IMR-90 (cell line): ENCODE results near the gene LCE2C. TPM values are rescaled to one million over a fixed set of nuclear protein-coding genes. Genes with fewer than 3 reads are reported as not detected.

Experiments used
- ATAC-seq: fragments of 200-7000 bp; cut with Tn5 transposase; 2 replicates; pipeline ENCODE4 v1.9.1; 2020; ENCODE audit warnings: low read depth, mild to moderate bottlenecking, moderate library complexity
- BruUV-seq: library from RNA; stranded (reverse); fragments of 400-500 nt; replicated peaks from 2 replicates; lab custom pipeline; 2021; lab: Mats Ljungman, UMichigan
- CTCF ChIA-PET: fragments of 300-600 bp; formaldehyde crosslinking; extraction: SDS; loops from one replicate; lab custom pipeline; 2021; ENCODE audit warnings: antibody characterized with exemption; lab: Yijun Ruan, JAX
- POLR2A ChIA-PET: fragments of 300-600 bp; sonication (Branson Sonifier 250); formaldehyde crosslinking; loops from one replicate; lab custom pipeline; 2022; ENCODE audit warnings: antibody characterized with exemption; ENCODE audit not compliant: unreplicated experiment; lab: Charles Lee
- DNase-seq: peaks from one replicate; pipeline ENCODE4 v3.0.0; 2013
- H2AFZ ChIP-seq: replicated peaks from 2 replicates; pipeline ENCODE3; 2013; ENCODE audit warnings: low read length, mild to moderate bottlenecking; ENCODE audit not compliant: poor library complexity
- H2AK5ac ChIP-seq: 2 replicates; pipeline ENCODE4 v1.6.1; 2013; ENCODE audit warnings: low read depth, low read length, inconsistent platforms
- H2AK9ac ChIP-seq: replicated peaks from 2 replicates; pipeline ENCODE3; 2013; ENCODE audit warnings: mild to moderate bottlenecking, low read depth, low read length, moderate library complexity; ENCODE audit not compliant: poor library complexity
- H2BK120ac ChIP-seq: 2 replicates; pipeline ENCODE4 v1.6.1; 2013; ENCODE audit warnings: low read depth, low read length, inconsistent platforms
- H2BK15ac ChIP-seq: 3 replicates; pipeline ENCODE4 v1.6.1; 2013; ENCODE audit warnings: low read depth, low read length, inconsistent platforms
- H2BK20ac ChIP-seq: 2 replicates; pipeline ENCODE4 v1.6.1; 2013; ENCODE audit warnings: low read depth, mild to moderate bottlenecking, inconsistent platforms, low read length, moderate library complexity
- H2BK5ac ChIP-seq: 2 replicates; pipeline ENCODE4 v1.6.1; 2013; ENCODE audit warnings: mild to moderate bottlenecking, low read depth, low read length, inconsistent platforms; ENCODE audit not compliant: poor library complexity, severe bottlenecking
- H3K14ac ChIP-seq: replicated peaks from 2 replicates; pipeline ENCODE4 v1.6.1; 2013; ENCODE audit warnings: low read depth, low read length, inconsistent platforms
- H3K18ac ChIP-seq: 2 replicates; pipeline ENCODE4 v1.6.1; 2013; ENCODE audit warnings: low read depth, low read length, control low read depth
- H3K23ac ChIP-seq: 2 replicates; pipeline ENCODE4 v1.6.1; 2013; ENCODE audit warnings: low read depth, low read length, inconsistent platforms
- H3K27ac ChIP-seq: 2 replicates; pipeline ENCODE4 v1.5.1; 2013; ENCODE audit warnings: mild to moderate bottlenecking, control low read depth, low read length; ENCODE audit not compliant: insufficient read depth
- H3K27me3 ChIP-seq: 2 replicates; pipeline ENCODE4 v1.6.1; 2013; ENCODE audit warnings: low read length; ENCODE audit not compliant: control insufficient read depth, insufficient read depth
- H3K36me3 ChIP-seq: 2 replicates; pipeline ENCODE4 v1.6.1; 2013; ENCODE audit warnings: low read length, mixed read lengths; ENCODE audit not compliant: control insufficient read depth, insufficient read depth
- H3K4ac ChIP-seq: 2 replicates; pipeline ENCODE4 v1.6.1; 2013; ENCODE audit warnings: low read depth, low read length, inconsistent platforms
- H3K4me1 ChIP-seq: 2 replicates; pipeline ENCODE4 v1.6.1; 2013; ENCODE audit warnings: low read length, mixed read lengths; ENCODE audit not compliant: control insufficient read depth, insufficient read depth
- H3K4me2 ChIP-seq: 2 replicates; pipeline ENCODE4 v1.6.1; 2013; ENCODE audit warnings: low read depth, mild to moderate bottlenecking, control low read depth, low read length, moderate library complexity
- H3K4me3 ChIP-seq: 2 replicates; pipeline ENCODE4 v1.5.1; 2013; ENCODE audit warnings: low read depth, mild to moderate bottlenecking, control low read depth, low read length, moderate library complexity; ENCODE audit not compliant: insufficient read depth
- H3K56ac ChIP-seq: 2 replicates; pipeline ENCODE4 v1.6.1; 2013; ENCODE audit warnings: low read length, inconsistent platforms; ENCODE audit not compliant: insufficient read depth; ENCODE audit errors: extremely low read depth
- H3K79me1 ChIP-seq, 2 experiments: 2 replicates each; pipeline ENCODE4 v1.6.1; 2013; ENCODE audit warnings: low read length in 2 of 2, inconsistent platforms in 1 of 2, low read depth in 1 of 2
- H3K9ac ChIP-seq: 2 replicates; pipeline ENCODE4 v1.6.1; 2013; ENCODE audit warnings: low read depth, low read length, control low read depth
- H3K9me1 ChIP-seq: 2 replicates; pipeline ENCODE4 v1.6.1; 2013; ENCODE audit warnings: low read length, inconsistent platforms; ENCODE audit not compliant: insufficient read depth
- H3K9me3 ChIP-seq: 2 replicates; pipeline ENCODE4 v1.6.1; 2013; ENCODE audit warnings: low read length; ENCODE audit not compliant: control insufficient read depth, insufficient read depth
- H4K20me1 ChIP-seq: 2 replicates; pipeline ENCODE4 v1.6.1; 2013; ENCODE audit warnings: low read length, inconsistent platforms; ENCODE audit not compliant: insufficient read depth
- H4K5ac ChIP-seq: 2 replicates; pipeline ENCODE4 v1.6.1; 2013; ENCODE audit warnings: mild to moderate bottlenecking, low read depth, low read length, control low read depth
- H4K8ac ChIP-seq, 2 experiments: 2 replicates each; pipeline ENCODE4 v1.6.1; 2013; ENCODE audit warnings: low read depth in 2 of 2, low read length in 2 of 2, control low read depth in 1 of 2, inconsistent platforms in 1 of 2
- H4K91ac ChIP-seq: 2 replicates; pipeline ENCODE4 v1.6.1; 2013; ENCODE audit warnings: low read depth, low read length, inconsistent platforms; ENCODE audit not compliant: insufficient read depth
- MAFK ChIP-seq: IDR thresholded peaks from 2 replicates; pipeline ENCODE4 v1.6.1; 2012; ENCODE audit warnings: low read depth, low read length, improper control_type of control experiment
- MXI1 ChIP-seq: IDR thresholded peaks from 2 replicates; pipeline ENCODE4 v1.6.1; 2012; ENCODE audit warnings: low read depth, mild to moderate bottlenecking, low read length, moderate library complexity, borderline replicate concordance
- NFE2L2 ChIP-seq: fragments of 150-350 bp; IDR thresholded peaks from 2 replicates; pipeline ENCODE4 v1.6.1; 2016; ENCODE audit warnings: low read depth, mild to moderate bottlenecking, low read length
- RFX5 ChIP-seq: IDR thresholded peaks from 2 replicates; pipeline ENCODE4 v1.8.0; 2012; ENCODE audit warnings: low read depth, mild to moderate bottlenecking, low read length, moderate library complexity
- SMC3 ChIP-seq: fragments of 150-350 bp; IDR thresholded peaks from 2 replicates; pipeline ENCODE4 v1.6.1; 2016; ENCODE audit warnings: low read depth, mild to moderate bottlenecking, antibody characterized with exemption, low read length, moderate library complexity
- WGBS, 2 experiments: methylation state at CpG; one replicate each; pipeline versions ENCODE4 v1.1.5 to v1.1.7; 2013; ENCODE audit warnings: missing lambda C conversion rate in 2 of 2; ENCODE audit not compliant: insufficient read length in 1 of 2; ENCODE audit errors: extremely low coverage in 2 of 2; 5-methylcytosine and 5-hydroxymethylcytosine counted together
- dilution Hi-C: fragments of 300-500 bp; cut with HindIII; formaldehyde crosslinking; loops from one replicate; pipeline ENCODE4 v1.14.3; 2018; ENCODE audit warnings: low sequenced_read_pairs; ENCODE audit not compliant: unreplicated experiment
- in situ Hi-C: fragments of 300-500 bp; cut with MboI; formaldehyde crosslinking; loops from 3 replicates; pipeline ENCODE4 v1.14.3; 2019; ENCODE audit warnings: low sequenced_read_pairs, inconsistent platforms, mixed read lengths
- intact Hi-C: fragments of 100-400 bp; cut with micrococcal nuclease; formaldehyde crosslinking; loops from 2 replicates; pipeline ENCODE4 v1.10.0; 2022
- polyA plus RNA-seq, 3 experiments: library from polyadenylated mRNA; depleted of rRNA; stranded (reverse); fragments of >200 nt; gene quantifications; 2 replicates each; pipeline ENCODE4 v1.2.3, GENCODE V29; 2012; ENCODE audit warnings: low replicate concordance in 1 of 3
- total RNA-seq: library from RNA; depleted of rRNA; stranded (reverse); fragments of >200 nt; gene quantifications from 2 replicates; pipeline ENCODE4 v1.2.3, GENCODE V29; 2012
- TF ChIP-seq, protein P1 (sequence below): fragments of 150-350 bp; IDR thresholded peaks from 2 replicates; pipeline ENCODE4 v1.6.1; 2016; ENCODE audit warnings: low read depth, mild to moderate bottlenecking, low read length, moderate library complexity, borderline replicate concordance
- TF ChIP-seq, protein P2 (sequence below): conservative IDR thresholded peaks from 2 replicates; pipeline ENCODE4 v1.5.1; 2012; ENCODE audit warnings: mild to moderate bottlenecking, low read depth, low read length, improper control_type of control experiment

The LCE2C gene
- total and polyA plus RNA-seq, 2 of the 4 experiments (the other 2 are of a cell fraction): not detected

DNA sequence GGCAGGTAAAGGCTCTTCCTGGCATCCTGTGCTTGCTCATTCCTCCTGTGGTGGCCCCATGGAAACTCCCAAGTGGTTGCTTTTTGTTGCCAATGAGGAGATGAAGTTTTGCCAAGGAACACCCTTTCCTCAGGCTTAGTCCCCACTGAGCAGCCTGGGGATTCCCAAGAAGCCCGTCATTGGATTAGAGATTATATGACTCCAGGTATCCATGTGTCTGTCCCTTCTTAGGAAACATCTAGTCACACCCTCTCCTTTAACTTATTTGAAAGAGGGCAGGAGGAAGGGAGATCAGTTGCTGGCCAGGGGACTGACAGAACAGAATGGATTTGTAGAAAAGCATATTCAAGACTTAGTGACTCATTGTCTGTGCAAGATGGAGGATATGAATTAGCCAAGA is 48.3 kb upstream of the LCE2C start:
- H3K9me3 ChIP-seq: peaks cover 3% of the 10 kb centered on the region; the same call in 1 of the 2 replicates
- no peak overlapping the region for H4K5ac ChIP-seq
- in situ Hi-C loops (loop anchor here (10.0 kb wide), 1 partner anchor 52 kb away; no protein-coding TSS in a partner anchor), intact Hi-C loops (no loop called here), dilution Hi-C loops (no loop called here)
- H3K9me1 ChIP-seq: no peaks in the 10 kb centered on the region
- no peak overlapping the region for H3K27ac ChIP-seq
- no peak overlapping the region for H2AFZ ChIP-seq
- H3K56ac ChIP-seq: no peak overlapping the region
- no peak overlapping the region for H2AK9ac ChIP-seq
- no peak overlapping the region for H4K8ac ChIP-seq
- H4K20me1 ChIP-seq: no peaks in the 10 kb centered on the region
- H3K36me3 ChIP-seq: no peaks in the 10 kb centered on the region
- H2BK20ac ChIP-seq: no peak overlapping the region
- no peak overlapping the region for H3K14ac ChIP-seq
- H3K4me3 ChIP-seq: no peak overlapping the region
- H2AK5ac ChIP-seq: no peak overlapping the region
- POLR2A ChIA-PET: no interaction called here
- ATAC-seq: no peak
- BruUV-seq: no TSS peak
- no peaks in the 10 kb centered on the region for H3K4me1 ChIP-seq
- H3K23ac ChIP-seq: no peak overlapping the region
- no peak overlapping the region for H4K91ac ChIP-seq
- CTCF ChIA-PET: no interaction called here
- H2BK15ac ChIP-seq: no peak overlapping the region
- H2BK120ac ChIP-seq: no peak overlapping the region
- no CpG with 5 or more reads among the region's 1 CpG for WGBS, 2 experiments
- no peak overlapping the region for H3K9ac ChIP-seq
- TF ChIP-seq NFE2L2 (no peak), RFX5 (no peak), MAFK (no peak), SMC3 (no peak), MXI1 (no peak)
- TF ChIP-seq, protein P1, sequence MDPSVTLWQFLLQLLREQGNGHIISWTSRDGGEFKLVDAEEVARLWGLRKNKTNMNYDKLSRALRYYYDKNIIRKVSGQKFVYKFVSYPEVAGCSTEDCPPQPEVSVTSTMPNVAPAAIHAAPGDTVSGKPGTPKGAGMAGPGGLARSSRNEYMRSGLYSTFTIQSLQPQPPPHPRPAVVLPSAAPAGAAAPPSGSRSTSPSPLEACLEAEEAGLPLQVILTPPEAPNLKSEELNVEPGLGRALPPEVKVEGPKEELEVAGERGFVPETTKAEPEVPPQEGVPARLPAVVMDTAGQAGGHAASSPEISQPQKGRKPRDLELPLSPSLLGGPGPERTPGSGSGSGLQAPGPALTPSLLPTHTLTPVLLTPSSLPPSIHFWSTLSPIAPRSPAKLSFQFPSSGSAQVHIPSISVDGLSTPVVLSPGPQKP: no peak
- TF ChIP-seq, protein P2, sequence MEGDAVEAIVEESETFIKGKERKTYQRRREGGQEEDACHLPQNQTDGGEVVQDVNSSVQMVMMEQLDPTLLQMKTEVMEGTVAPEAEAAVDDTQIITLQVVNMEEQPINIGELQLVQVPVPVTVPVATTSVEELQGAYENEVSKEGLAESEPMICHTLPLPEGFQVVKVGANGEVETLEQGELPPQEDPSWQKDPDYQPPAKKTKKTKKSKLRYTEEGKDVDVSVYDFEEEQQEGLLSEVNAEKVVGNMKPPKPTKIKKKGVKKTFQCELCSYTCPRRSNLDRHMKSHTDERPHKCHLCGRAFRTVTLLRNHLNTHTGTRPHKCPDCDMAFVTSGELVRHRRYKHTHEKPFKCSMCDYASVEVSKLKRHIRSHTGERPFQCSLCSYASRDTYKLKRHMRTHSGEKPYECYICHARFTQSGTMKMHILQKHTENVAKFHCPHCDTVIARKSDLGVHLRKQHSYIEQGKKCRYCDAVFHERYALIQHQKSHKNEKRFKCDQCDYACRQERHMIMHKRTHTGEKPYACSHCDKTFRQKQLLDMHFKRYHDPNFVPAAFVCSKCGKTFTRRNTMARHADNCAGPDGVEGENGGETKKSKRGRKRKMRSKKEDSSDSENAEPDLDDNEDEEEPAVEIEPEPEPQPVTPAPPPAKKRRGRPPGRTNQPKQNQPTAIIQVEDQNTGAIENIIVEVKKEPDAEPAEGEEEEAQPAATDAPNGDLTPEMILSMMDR: no peak
- no peak overlapping the region for H3K4ac ChIP-seq
- no peak overlapping the region for H3K4me2 ChIP-seq
- no peak for DNase-seq
- H3K79me1 ChIP-seq: no peaks in the 10 kb centered on the region
- H3K27me3 ChIP-seq: no peaks in the 10 kb centered on the region
- H3K18ac ChIP-seq: no peak overlapping the region
- H2BK5ac ChIP-seq: no peak overlapping the region
